Duodenal mucosa (tissue), 2 donors: ENCODE measurements around the gene MACC1.
"Not testable (repeated sequence)": the region's sequence is repeated elsewhere in the genome, so short reads cannot be mapped to it uniquely, and the experiment has no call there.

ENCODE experiments used
- H3K27ac ChIP-seq: one replicate; pipeline ENCODE4 v1.7.0; 2013; ENCODE audit warnings: low read depth, low read length
- H3K27me3 ChIP-seq, 2 donors: one replicate each; pipeline ENCODE4 v1.7.0; 2013; ENCODE audit warnings: low read length in 2 of 2, control low read depth in 1 of 2; ENCODE audit not compliant: insufficient read depth in 2 of 2, control insufficient read depth in 1 of 2
- H3K36me3 ChIP-seq, 2 donors: one replicate each; pipeline ENCODE4 v1.7.0; 2013; ENCODE audit warnings: low read length in 2 of 2, control low read depth in 1 of 2; ENCODE audit not compliant: insufficient read depth in 2 of 2, control insufficient read depth in 1 of 2
- H3K4me1 ChIP-seq, 2 donors: one replicate each; pipeline ENCODE4 v1.7.0; 2013; ENCODE audit warnings: low read length in 2 of 2, control low read depth in 1 of 2; ENCODE audit not compliant: insufficient read depth in 2 of 2, control insufficient read depth in 1 of 2
- H3K4me3 ChIP-seq, 2 donors: one replicate each; pipeline ENCODE4 v1.7.0; 2013; ENCODE audit warnings: low read length in 2 of 2, low read depth in 1 of 2
- H3K9ac ChIP-seq, 2 donors: one replicate each; pipeline ENCODE4 v1.7.0; 2013; ENCODE audit warnings: low read length in 2 of 2, low read depth in 1 of 2
- H3K9me3 ChIP-seq, 2 donors: one replicate each; pipeline ENCODE4 v1.7.0; 2013; ENCODE audit warnings: low read length in 2 of 2, control low read depth in 1 of 2; ENCODE audit not compliant: control insufficient read depth in 1 of 2

The MACC1 gene

DNA sequence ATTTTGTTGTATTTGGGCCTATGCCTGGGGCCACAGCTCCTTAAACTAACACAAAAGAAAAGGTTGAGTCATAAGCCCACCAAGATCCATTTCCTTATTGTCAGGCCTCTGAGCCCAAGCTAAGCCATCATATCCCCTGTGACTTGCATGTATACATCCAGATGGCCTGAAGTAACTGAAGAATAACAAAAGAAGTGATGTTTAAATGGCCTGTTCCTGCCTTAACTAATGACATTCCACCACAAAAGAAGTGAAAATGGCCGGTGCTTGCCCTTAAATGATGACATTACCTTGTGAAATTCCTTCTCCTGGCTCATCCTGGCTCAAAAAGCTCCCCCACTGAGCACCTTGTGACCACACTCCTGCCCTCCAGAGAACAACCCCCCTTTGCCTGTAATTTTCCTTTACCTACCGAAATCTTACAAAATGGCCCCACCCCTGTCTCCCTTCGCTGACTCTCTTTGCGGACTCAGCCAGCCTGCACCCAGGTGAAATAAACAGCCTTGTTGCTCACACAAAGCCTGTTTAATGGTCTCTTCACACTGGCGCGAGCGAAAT, 96.5 kb downstream of the MACC1 start:
- H3K36me3 ChIP-seq, H3K4me3 ChIP-seq, H3K9me3 ChIP-seq, H3K27ac ChIP-seq, H3K9ac ChIP-seq, H3K27me3 ChIP-seq, H3K4me1 ChIP-seq: not testable (repeated sequence)

- H3K36me3 ChIP-seq = no peaks in the 10 kb centered on the region
- no peak overlapping the region for H3K27ac ChIP-seq
Measured at GRCh38 chr7:20116869-20117268, 100.3 kb downstream of the MACC1 start.

GRCh38 chr7:20114468-20114867, 102.7 kb downstream of the MACC1 start:
- no peaks in the 10 kb centered on the region for H3K9me3 ChIP-seq
- no peak overlapping the region for H3K4me3 ChIP-seq
- H3K27ac ChIP-seq = no peak overlapping the region
- no peaks in the 10 kb centered on the region for H3K27me3 ChIP-seq
- H3K4me1 ChIP-seq = peaks cover 8 to 26% of the 10 kb centered on the region in 2 donors
- no peaks in the 10 kb centered on the region for H3K36me3 ChIP-seq
- H3K9ac ChIP-seq = no peak overlapping the region

More at GRCh38 chr7:20116869-20117268, 100.3 kb downstream of the MACC1 start:
- no peak overlapping the region for H3K4me3 ChIP-seq
- no peak overlapping the region for H3K9ac ChIP-seq
- H3K9me3 ChIP-seq = no peaks in the 10 kb centered on the region
- no peaks in the 10 kb centered on the region for H3K27me3 ChIP-seq
- H3K4me1 ChIP-seq = peaks cover 8 to 26% of the 10 kb centered on the region in 2 donors

DNA sequence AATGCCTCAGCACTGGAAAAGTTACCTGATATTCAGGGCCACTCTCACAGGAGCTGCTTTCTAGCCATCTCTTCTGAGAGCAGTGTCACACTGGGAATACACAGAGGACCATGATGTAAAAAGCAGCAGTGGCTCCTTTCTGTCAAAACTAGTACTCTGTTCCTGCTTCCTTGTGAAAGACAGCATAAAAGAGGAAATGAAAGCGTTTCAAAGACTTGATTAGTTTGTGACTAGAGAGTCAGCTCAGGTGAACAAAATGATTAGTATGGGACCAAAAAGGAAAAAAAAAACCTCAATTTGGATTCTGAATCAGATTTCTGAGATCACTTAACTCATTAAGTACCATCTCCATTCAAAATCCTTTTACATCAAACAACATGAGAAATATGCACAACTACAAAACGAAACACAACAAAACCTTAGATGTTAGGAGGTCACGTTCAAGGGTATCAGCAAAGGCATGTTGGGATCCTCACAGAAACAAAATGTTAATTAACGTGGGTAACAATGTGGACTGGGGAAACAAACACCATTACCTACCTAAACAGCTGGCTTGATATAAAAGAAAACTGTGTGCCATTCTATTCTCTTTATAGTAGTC, 103.7 kb downstream of the MACC1 start:
- Histone ChIP-seq H3K36me3 (no peaks in the 10 kb centered on the region), H3K9me3 (no peaks in the 10 kb centered on the region), H3K4me3 (no peak overlapping the region), H3K9ac (no peak overlapping the region), H3K27ac (no peak overlapping the region), H3K27me3 (no peaks in the 10 kb centered on the region), H3K4me1 (peaks cover 8 to 26% of the 10 kb centered on the region in 2 donors)

DNA sequence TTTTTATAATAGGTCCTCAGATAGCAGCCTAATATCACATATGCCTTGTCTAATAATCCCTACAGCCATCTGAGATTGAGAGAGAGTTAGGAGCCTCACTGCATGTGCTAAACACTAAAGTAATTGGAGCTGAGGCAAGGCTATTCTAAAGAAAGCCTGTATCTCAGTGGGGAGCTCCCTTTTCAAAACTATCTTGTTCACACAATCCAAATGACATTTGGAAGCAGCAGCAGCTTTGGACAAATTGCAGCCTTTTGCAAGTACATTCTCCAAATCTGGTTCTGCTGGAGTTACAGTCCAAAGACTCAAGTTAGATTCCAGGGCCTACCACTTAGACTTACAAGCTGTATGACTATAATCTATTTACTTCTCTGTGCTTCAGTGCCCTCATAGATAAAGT, 104.5 kb downstream of the MACC1 start:
- Histone ChIP-seq H3K27me3 (no peaks in the 10 kb centered on the region), H3K9ac (no peak overlapping the region), H3K27ac (no peak overlapping the region), H3K4me1 (peaks cover 12 to 30% of the 10 kb centered on the region in 2 donors), H3K9me3 (no peaks in the 10 kb centered on the region), H3K36me3 (no peaks in the 10 kb centered on the region), H3K4me3 (no peak overlapping the region)

- H3K4me3 ChIP-seq = no peak overlapping the region
- H3K27ac ChIP-seq = no peak overlapping the region
- peaks cover 15 to 32% of the 10 kb centered on the region in 2 donors for H3K4me1 ChIP-seq
- no peaks in the 10 kb centered on the region for H3K36me3 ChIP-seq
- H3K9me3 ChIP-seq = no peaks in the 10 kb centered on the region
- no peaks in the 10 kb centered on the region for H3K27me3 ChIP-seq
- no peak overlapping the region for H3K9ac ChIP-seq
Measured at GRCh38 chr7:20111821-20112542, 105.2 kb downstream of the MACC1 start.

- no peak overlapping the region for H3K27ac ChIP-seq
- peaks cover 7 to 11% of the 10 kb centered on the region in 2 donors for H3K4me1 ChIP-seq
- H3K27me3 ChIP-seq = no peaks in the 10 kb centered on the region
- no peaks in the 10 kb centered on the region for H3K9me3 ChIP-seq
- H3K36me3 ChIP-seq = no peaks in the 10 kb centered on the region
- H3K9ac ChIP-seq = no peak overlapping the region
- H3K4me3 ChIP-seq = no peak overlapping the region
Measured at GRCh38 chr7:20107582-20107981, 109.6 kb downstream of the MACC1 start.

GRCh38 chr7:20104696-20105095, 112.5 kb downstream of the MACC1 start:
- Histone ChIP-seq H3K9ac (no peak overlapping the region), H3K27me3 (no peaks in the 10 kb centered on the region), H3K36me3 (no peaks in the 10 kb centered on the region), H3K4me3 (no peak overlapping the region), H3K9me3 (no peaks in the 10 kb centered on the region), H3K27ac (no peak overlapping the region), H3K4me1 (peaks cover 6 to 7% of the 10 kb centered on the region in 2 donors)

GRCh38 chr7:20102982-20103381, 114.2 kb downstream of the MACC1 start:
- Histone ChIP-seq H3K4me3 (no peak overlapping the region), H3K9me3 (no peaks in the 10 kb centered on the region), H3K27ac (no peak overlapping the region), H3K4me1 (peaks cover 5 to 6% of the 10 kb centered on the region in 2 donors), H3K36me3 (no peaks in the 10 kb centered on the region), H3K27me3 (no peaks in the 10 kb centered on the region), H3K9ac (no peak overlapping the region)

GRCh38 chr7:20095862-20096261, 121.3 kb downstream of the MACC1 start:
- Histone ChIP-seq H3K27ac (no peak overlapping the region), H3K4me3 (no peak overlapping the region), H3K36me3 (no peaks in the 10 kb centered on the region), H3K9me3 (no peaks in the 10 kb centered on the region), H3K9ac (no peak overlapping the region), H3K27me3 (no peaks in the 10 kb centered on the region), H3K4me1 (no peaks in the 10 kb centered on the region)
